Vagina (tissue), 2 donors: ENCODE measurements around the gene DRAM2.

ENCODE experiments used
- CTCF ChIP-seq, 3 experiments: fragments of 450-650 bp in 2 of 3; fragments of 200-600 bp in 1 of 3; sonication (generic) in 1 of 3; IDR thresholded peaks; one replicate each; pipeline ENCODE4 v1.5.1; 2017 to 2019; ENCODE audit warnings: antibody characterized with exemption in 3 of 3, mild to moderate bottlenecking in 2 of 3, moderate library complexity in 2 of 3
- POLR2A ChIP-seq, 2 donors: fragments of 450-650 bp; IDR thresholded peaks; one replicate each; pipeline ENCODE4 v1.6.1; 2017; ENCODE audit warnings: antibody characterized with exemption in 2 of 2, mild to moderate bottlenecking in 2 of 2, moderate library complexity in 2 of 2
- POLR2AphosphoS5 ChIP-seq, 2 donors: sonication (generic); formaldehyde crosslinking; IDR thresholded peaks; one replicate each; pipeline ENCODE4 v1.9.0; 2017; ENCODE audit warnings: antibody characterized with exemption in 2 of 2, mild to moderate bottlenecking in 2 of 2, low read depth in 1 of 2; ENCODE audit not compliant: insufficient read depth in 1 of 2

GRCh38 chr1:111145542-111145941 lies 5.6 kb upstream of the DRAM2 start:
- TF ChIP-seq CTCF (IDR thresholded peaks at IDR 0.05) (no peak), POLR2A (IDR thresholded peaks at IDR 0.05) (no peak), POLR2AphosphoS5 (IDR thresholded peaks at IDR 0.05; ENCODE audit: insufficient read depth in 1 of 2, low read depth in 1 of 2) (no peak)
